ENCODE measurements around the gene AEBP1. TPM values are rescaled to one million over a fixed set of nuclear protein-coding genes. Genes with fewer than 3 reads are reported as not detected.
"Not testable (repeated sequence)": the region's sequence is repeated elsewhere in the genome, so short reads cannot be mapped to it uniquely, and the experiment has no call there.

Gene AEBP1
- total and polyA plus RNA-seq, 3 donors from 2014 or later: 74.5 to 168 (median 102) TPM

DNA sequence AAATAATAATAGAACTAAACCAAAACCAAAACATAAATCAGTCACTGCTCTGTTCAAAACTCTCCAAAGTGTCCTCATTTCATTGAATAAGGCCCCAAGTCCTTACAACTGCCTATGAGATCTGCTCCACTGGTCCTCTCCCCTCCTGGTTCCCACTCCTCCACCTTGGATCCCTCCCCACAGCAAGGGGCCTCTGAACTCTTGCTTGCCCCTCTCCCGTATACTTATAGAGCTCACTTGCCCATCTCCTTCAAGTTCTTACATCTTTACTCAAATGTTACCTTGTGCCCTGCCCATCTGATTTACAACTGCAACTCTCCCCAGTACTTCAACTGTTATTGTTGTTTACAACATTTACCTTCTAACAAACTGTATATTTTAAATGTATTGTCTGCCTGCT, 18.4 kb downstream of the AEBP1 start:
- intact Hi-C loops (cut with DNase I; ENCODE audit: low total_unique reads): no loop called here
- TF ChIP-seq CTCF (IDR thresholded peaks at IDR 0.05): no peak
- Histone ChIP-seq H3K27ac (peak overlapping the region; percentile 63 to 75), H3K9me3 (no peaks in the 10 kb centered on the region), H3K4me1 (peaks cover 8% of the 10 kb centered on the region), H3K27me3 (no peaks in the 10 kb centered on the region), H3K36me3 (ENCODE audit: low read depth, missing control alignments) (no peaks in the 10 kb centered on the region), H3K4me3 (peak overlapping the region in 1 of 2 donors; percentile 80)
- 33 to 36% methylated on average over 1 of the region's 1 CpG for WGBS, 2 donors
- no peak for DNase-seq

DNA sequence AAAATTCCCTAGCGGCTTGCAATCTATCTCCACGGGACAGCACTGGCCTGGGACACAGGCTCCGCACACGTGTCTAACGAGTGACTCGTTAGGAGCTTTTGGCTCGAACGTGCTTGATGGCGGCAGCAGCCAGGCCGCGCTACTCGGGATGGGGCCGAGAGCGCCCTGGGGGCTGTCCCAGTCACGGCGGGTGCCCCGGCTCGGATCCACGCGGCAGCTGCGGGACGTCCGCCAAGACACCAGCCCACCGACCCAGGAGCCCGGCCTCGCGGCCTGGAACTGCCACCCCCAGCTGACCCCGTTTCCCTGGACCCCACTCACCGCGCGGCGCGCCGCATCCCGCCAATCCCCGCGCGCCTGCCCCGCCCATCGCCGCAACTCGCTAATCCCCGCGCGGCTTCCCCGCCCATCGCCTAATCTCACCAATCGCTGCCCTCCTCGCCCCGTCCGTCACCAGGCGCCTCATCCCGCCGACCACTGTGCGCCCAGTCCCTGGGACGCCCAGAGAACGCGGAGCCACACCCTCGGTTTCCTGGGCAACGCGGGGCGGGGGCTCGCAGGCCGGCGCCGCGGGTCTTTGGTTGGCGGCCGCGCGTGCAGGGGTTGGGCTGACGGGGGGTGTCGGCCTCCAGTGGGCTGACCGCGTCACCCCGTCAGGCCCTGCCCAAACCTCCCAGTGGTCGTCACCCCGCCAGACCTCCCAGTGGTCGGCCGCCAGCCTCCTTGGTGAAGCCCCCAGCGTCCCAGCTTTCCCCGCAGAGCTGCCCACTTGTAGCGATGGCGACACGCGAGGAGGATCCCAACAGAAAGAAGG, 19.3 kb downstream of the AEBP1 start, which contains the start of gene POLD2:
POLD2 (minus strand) TSS at position 359 of the 814 bp plus-strand sequence. CDS start 1,495 bp downstream, outside the sequence.
- Histone ChIP-seq H3K4me3 (peak within 1 kb of the TSS; percentile 59 to 80), H3K36me3 (ENCODE audit: low read depth, missing control alignments) (no peaks in the 10 kb centered on the region), H3K27ac (peak within 1 kb of the TSS; percentile 63 to 75), H3K9me3 (no peaks in the 10 kb centered on the region), H3K4me1 (peaks cover 8% of the 10 kb centered on the region), H3K27me3 (no peaks in the 10 kb centered on the region)
- intact Hi-C loops (cut with DNase I; ENCODE audit: low total_unique reads): no loop called here
- peak; percentile 99 for DNase-seq
- no peak for TF ChIP-seq POLR2A (IDR thresholded peaks at IDR 0.05)
- peak in 1 of 3 experiments; percentile 2 for TF ChIP-seq CTCF (IDR thresholded peaks at IDR 0.05)
- WGBS, 2 donors: 0 to 1% methylated on average over 21 to 68 of the region's 86 CpGs

DNA sequence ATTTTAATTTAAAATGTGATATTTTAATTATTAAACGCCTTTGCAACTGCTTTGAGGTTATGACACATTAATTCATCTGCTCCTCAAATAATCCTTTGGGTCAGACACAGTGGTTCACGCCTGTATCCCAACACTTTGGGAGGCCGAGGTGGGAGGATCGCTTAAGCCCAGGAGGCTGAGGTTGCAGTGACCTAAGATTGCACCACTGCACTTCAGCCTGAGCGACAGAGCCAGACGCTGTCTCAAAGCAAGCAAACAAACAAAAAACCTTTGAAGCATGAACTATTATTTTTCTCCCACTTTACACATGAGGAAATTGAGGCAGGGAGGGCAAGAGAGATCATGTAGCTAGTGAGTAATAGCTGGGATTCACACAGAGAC, 20.7 kb downstream of the AEBP1 start:
- Histone ChIP-seq H3K9me3 (no peaks in the 10 kb centered on the region), H3K27ac (no peak overlapping the region), H3K36me3 (ENCODE audit: low read depth, missing control alignments) (no peaks in the 10 kb centered on the region), H3K27me3 (no peaks in the 10 kb centered on the region), H3K4me3 (no peak overlapping the region), H3K4me1 (peaks cover 8% of the 10 kb centered on the region)
- no peak for TF ChIP-seq POLR2A (IDR thresholded peaks at IDR 0.05)
- no peak for TF ChIP-seq CTCF (IDR thresholded peaks at IDR 0.05)
- 86 to 94% methylated on average over 6 of the region's 6 CpGs for WGBS, 2 donors
- no peak for DNase-seq
- intact Hi-C loops (cut with DNase I; ENCODE audit: low total_unique reads): no loop called here

DNA sequence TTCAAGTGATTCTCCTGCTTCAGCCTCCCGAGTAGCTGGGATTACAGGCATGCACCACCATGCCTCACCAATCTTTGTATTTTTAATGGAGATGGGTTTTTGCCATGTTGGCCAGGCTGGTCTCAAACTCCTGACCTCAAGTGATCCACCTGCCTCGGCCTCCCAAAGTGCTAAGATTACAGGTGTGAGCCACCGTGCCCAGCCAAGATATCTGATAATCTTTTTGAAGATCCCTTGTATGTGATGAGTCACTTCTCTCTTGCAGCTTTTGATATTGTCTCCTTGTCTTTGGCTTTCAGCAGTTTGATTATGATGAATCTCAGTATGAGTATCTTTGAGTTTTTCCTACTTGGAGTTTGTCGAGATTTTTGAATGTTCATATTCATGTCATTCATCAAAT, 22.4 kb downstream of the AEBP1 start:
- H3K4me1 ChIP-seq: peaks cover 12% of the 10 kb centered on the region
- DNase-seq; H3K4me3 ChIP-seq; intact Hi-C loops (cut with DNase I; ENCODE audit: low total_unique reads); H3K27me3 ChIP-seq; H3K9me3 ChIP-seq; H3K36me3 ChIP-seq (ENCODE audit: low read depth, missing control alignments); H3K27ac ChIP-seq: not testable (repeated sequence)
- 94 to 96% methylated on average over 4 of the region's 4 CpGs for WGBS, 2 donors

DNA sequence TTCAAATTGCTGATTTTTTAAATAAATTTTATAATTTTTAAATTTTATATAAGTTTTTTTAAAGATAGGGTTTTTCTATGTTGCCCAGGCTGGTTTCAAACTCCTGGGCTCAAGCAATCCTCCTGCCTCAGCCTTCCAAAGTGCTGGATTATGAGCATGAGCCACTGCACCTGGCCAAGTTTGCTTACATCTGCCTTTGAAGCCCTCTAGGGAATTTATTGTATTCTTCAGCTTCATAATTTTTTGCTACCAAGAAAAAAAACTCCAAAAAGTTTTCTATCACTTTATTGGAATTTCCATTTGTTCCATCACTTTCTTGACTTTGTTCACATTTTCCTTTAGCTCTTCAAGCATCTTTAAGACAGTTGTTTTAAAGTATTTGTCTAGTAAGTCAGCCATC, 23.0 kb downstream of the AEBP1 start:
- Histone ChIP-seq H3K4me3 (no peak overlapping the region), H3K27ac (no peak overlapping the region), H3K4me1 (peaks cover 17% of the 10 kb centered on the region), H3K9me3 (no peaks in the 10 kb centered on the region), H3K36me3 (ENCODE audit: low read depth, missing control alignments) (no peaks in the 10 kb centered on the region), H3K27me3 (no peaks in the 10 kb centered on the region)
- intact Hi-C loops (cut with DNase I; ENCODE audit: low total_unique reads): no loop called here
- no peak for DNase-seq
- TF ChIP-seq CTCF (IDR thresholded peaks at IDR 0.05): no peak
- TF ChIP-seq POLR2A (IDR thresholded peaks at IDR 0.05): no peak

Data from testis (tissue), 3 donors.